Mammary epithelial cell (primary cell): ENCODE data around the gene PPP1R27.

Experiments
- EZH2 ChIP-seq: IDR thresholded peaks from 2 replicates; pipeline ENCODE4 v1.6.1; 2012; ENCODE audit warnings: low read length, inconsistent platforms, borderline replicate concordance
- TF ChIP-seq, protein P1 (sequence below), 2 donors: IDR thresholded peaks in 1 of 2; conservative IDR thresholded peaks in 1 of 2; 2 replicates each; pipeline ENCODE4 v1.5.1; 2011 to 2012; ENCODE audit warnings: inconsistent platforms in 2 of 2, low read length in 2 of 2, mild to moderate bottlenecking in 2 of 2, control low read depth in 1 of 2, low read depth in 1 of 2; ENCODE audit not compliant: insufficient read depth in 1 of 2; ENCODE audit errors: extremely low read depth in 1 of 2

DNA sequence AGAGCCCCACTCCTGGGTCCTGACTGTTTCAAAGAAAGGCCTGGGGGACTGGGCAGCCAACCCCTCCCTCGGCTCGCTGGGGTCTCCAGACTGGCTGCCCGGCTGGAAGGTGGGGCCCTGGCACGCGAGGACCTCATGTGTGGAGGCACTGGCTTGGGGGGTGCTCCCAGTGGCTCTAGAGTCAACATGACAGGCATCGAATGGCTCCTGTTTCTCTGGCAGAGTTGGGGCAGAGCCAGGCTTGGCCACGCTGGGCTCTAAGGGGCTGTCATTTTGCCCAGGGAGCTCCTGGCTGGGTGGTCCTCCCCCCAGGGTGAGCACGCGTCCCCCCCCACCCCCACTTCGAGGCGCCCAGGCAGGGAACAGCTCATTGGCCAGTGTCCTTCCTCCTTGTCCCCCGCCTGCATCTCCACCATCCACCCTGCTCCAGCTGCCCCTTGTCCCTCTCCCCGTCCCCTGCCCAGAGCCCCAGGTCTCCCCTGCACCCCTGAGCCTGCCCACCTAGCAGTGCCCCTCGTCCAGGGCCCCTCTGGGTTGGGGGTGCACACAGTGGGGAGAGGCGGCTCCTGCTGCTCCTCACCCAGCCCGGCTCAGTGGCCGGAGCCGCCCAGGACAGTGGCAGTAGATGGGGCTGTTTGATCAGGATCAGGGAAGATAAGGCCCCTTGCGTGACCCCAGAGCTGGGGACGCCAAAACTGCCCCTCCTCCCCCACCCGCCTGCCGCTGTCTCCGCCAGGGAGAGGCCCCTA lies 28.2 kb downstream of the PPP1R27 start:
- TF ChIP-seq EZH2: no peak
- TF ChIP-seq, protein P1, sequence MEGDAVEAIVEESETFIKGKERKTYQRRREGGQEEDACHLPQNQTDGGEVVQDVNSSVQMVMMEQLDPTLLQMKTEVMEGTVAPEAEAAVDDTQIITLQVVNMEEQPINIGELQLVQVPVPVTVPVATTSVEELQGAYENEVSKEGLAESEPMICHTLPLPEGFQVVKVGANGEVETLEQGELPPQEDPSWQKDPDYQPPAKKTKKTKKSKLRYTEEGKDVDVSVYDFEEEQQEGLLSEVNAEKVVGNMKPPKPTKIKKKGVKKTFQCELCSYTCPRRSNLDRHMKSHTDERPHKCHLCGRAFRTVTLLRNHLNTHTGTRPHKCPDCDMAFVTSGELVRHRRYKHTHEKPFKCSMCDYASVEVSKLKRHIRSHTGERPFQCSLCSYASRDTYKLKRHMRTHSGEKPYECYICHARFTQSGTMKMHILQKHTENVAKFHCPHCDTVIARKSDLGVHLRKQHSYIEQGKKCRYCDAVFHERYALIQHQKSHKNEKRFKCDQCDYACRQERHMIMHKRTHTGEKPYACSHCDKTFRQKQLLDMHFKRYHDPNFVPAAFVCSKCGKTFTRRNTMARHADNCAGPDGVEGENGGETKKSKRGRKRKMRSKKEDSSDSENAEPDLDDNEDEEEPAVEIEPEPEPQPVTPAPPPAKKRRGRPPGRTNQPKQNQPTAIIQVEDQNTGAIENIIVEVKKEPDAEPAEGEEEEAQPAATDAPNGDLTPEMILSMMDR (conservative IDR thresholded peaks at IDR 0.05 in 1 of 2, IDR thresholded peaks at IDR 0.05 in 1 of 2; ENCODE audit: extremely low read depth in 1 of 2, insufficient read depth in 1 of 2, low read depth in 1 of 2, low read length in 2 of 2): no peak
